ENCODE measurements around the gene DAPK1.

- TF ChIP-seq CTCF (IDR thresholded peaks at IDR 0.05) (no peak), POLR2A (IDR thresholded peaks at IDR 0.05) (no peak)
Observed at GRCh38 chr9:87635656-87636501, 138.2 kb downstream of the DAPK1 start.

Measured in adrenal gland (tissue), 5 donors.